K562 (cell line): ENCODE data around the gene TIMM23. TPM values are rescaled to one million over a fixed set of nuclear protein-coding genes. Genes with fewer than 3 reads are reported as not detected.

Source experiments
- KLF13 ChIP-seq: fragments of 450-650 bp; IDR thresholded peaks from 2 replicates; pipeline ENCODE4 v1.6.1; 2016; ENCODE audit warnings: missing genetic modification characterization, low read depth, mild to moderate bottlenecking, missing compliant biosample characterization, moderate library complexity, borderline replicate concordance
- MCM2 ChIP-seq: fragments of 450-650 bp; IDR thresholded peaks from 2 replicates; pipeline ENCODE4 v1.6.1; 2017; ENCODE audit warnings: low read depth, mild to moderate bottlenecking
- MCM7 ChIP-seq, 2 experiments: fragments of 450-650 bp; IDR thresholded peaks; 2 replicates each; pipeline ENCODE4 v1.6.1; 2016 to 2018
- PCBP2 ChIP-seq: fragments of 200-400 bp; formaldehyde crosslinking; IDR thresholded peaks from 2 replicates; pipeline ENCODE4 v1.6.1; 2018; ENCODE audit warnings: low read length, low read depth, mild to moderate bottlenecking, moderate library complexity; ENCODE audit not compliant: poor library complexity, severe bottlenecking
- SRSF9 ChIP-seq: fragments of 200-400 bp; formaldehyde crosslinking; IDR thresholded peaks from 2 replicates; pipeline ENCODE4 v1.6.1; 2017; ENCODE audit warnings: low read depth, low read length, borderline replicate concordance
- ZNF197 ChIP-seq: fragments of 200-800 bp; sonication (Bioruptor generic); IDR thresholded peaks from 2 replicates; pipeline ENCODE4 v1.6.1; 2016; ENCODE audit warnings: low read depth, missing genetic modification characterization, missing compliant biosample characterization
- ZNF263 ChIP-seq: sonication (generic); formaldehyde crosslinking; IDR thresholded peaks from 2 replicates; pipeline ENCODE4 v1.8.0; 2022; ENCODE audit warnings: mild to moderate bottlenecking, missing genetic modification reagents, borderline replicate concordance
- polyA plus RNA-seq, 8 experiments: library from polyadenylated mRNA; depleted of rRNA in 4 of 8; stranded (reverse) in 5 of 8; unstranded in 3 of 8; fragments of >200 nt; fragmentation: Nextera tagmentation in 2 of 8; fragmentation: Illumina TruSeq in 1 of 8; extraction: Ambion mirVana in 2 of 8; extraction: Trizol in 1 of 8; gene quantifications; 2 replicates each; pipeline versions ENCODE4 v1.2.1 to v1.2.3, GENCODE V29; 2011 to 2014; ENCODE audit warnings: inconsistent platforms in 1 of 8, missing spikeins in 1 of 8
- total RNA-seq, 7 experiments: library from RNA; depleted of rRNA in 6 of 7; stranded (reverse); fragments of >200 nt in 6 of 7; fragmentation: Illumina TruSeq in 2 of 7; extraction: Trizol in 2 of 7; gene quantifications; 2 replicates each; pipeline versions ENCODE4 v1.2.1 to v1.2.3, GENCODE V29; 2011 to 2021; ENCODE audit warnings: low replicate concordance in 1 of 7
- TF ChIP-seq, protein P1 (sequence below), 2 experiments: fragments of 450-650 bp in 1 of 2; sonication (generic) in 1 of 2; formaldehyde crosslinking; conservative IDR thresholded peaks; 2 replicates each; pipeline versions ENCODE4 v1.4.0 to v1.8.1; 2020 to 2022; ENCODE audit warnings: mild to moderate bottlenecking in 1 of 2, missing genetic modification reagents in 1 of 2
- TF ChIP-seq, protein P2 (sequence below): fragments of 450-650 bp; IDR thresholded peaks from 2 replicates; pipeline ENCODE4 v1.6.1; 2018; ENCODE audit not compliant: partially characterized antibody
- TF ChIP-seq, protein P3 (sequence below): fragments of 450-650 bp; IDR thresholded peaks from 2 replicates; pipeline ENCODE4 v1.6.1; 2017; ENCODE audit warnings: antibody characterized with exemption, mild to moderate bottlenecking
- TF ChIP-seq, protein P4 (sequence below): fragments of 450-650 bp; IDR thresholded peaks from 2 replicates; pipeline ENCODE4 v1.7.0; 2016; ENCODE audit warnings: borderline replicate concordance
- TF ChIP-seq, protein P5 (sequence below): fragments of 250-450 bp; sonication (Bioruptor Pico); IDR thresholded peaks from 2 replicates; pipeline ENCODE4 v1.8.0; 2022; ENCODE audit warnings: inconsistent platforms

The TIMM23 gene
- total and polyA plus RNA-seq, 9 of the 15 experiments (the other 6 are each of a cell fraction or from before 2014, with no cell fraction given): 148 to 280 (median 183) TPM

DNA sequence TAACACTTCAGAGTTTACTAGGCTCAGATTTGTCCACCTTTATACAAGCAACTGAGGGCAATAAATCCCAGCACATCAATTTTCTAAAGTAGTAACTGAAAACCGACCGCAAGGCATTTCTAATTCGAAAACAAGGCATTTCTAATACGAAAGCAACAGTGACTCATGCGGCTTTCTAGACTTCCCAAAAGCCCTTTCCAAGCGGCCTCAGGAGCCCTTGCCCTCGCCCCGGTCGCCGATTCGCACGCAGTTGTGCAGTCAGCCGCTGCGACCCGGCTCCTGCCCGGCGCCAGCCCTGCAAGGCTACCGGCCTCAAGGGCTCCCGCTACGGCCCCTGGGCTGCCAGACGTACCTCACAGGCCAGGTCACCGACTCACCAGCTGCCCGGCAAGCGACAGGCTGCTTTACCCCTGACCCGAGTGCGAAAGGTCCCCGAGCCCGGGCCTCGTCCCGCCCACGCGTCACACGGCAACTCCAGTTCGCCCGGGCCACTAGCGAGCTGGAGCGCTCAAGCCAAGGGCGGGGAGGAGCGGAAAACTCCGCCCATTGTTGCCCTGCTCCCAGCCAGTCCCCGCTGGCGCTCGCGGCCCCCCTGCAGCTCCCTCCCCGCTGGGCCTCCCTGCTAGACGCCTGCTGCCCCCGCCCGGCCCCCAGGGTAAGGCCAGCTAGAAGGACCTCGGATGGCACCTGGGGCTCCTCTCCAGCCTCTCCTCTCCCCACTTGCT lies 50.9 kb downstream of the TIMM23 start (continued):
- TF ChIP-seq, protein P1, sequence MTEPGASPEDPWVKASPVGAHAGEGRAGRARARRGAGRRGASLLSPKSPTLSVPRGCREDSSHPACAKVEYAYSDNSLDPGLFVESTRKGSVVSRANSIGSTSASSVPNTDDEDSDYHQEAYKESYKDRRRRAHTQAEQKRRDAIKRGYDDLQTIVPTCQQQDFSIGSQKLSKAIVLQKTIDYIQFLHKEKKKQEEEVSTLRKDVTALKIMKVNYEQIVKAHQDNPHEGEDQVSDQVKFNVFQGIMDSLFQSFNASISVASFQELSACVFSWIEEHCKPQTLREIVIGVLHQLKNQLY (CRISPR knock-in tag; conservative IDR thresholded peaks at IDR 0.05): no peak
- no peak for TF ChIP-seq MCM2
- TF ChIP-seq, protein P2, sequence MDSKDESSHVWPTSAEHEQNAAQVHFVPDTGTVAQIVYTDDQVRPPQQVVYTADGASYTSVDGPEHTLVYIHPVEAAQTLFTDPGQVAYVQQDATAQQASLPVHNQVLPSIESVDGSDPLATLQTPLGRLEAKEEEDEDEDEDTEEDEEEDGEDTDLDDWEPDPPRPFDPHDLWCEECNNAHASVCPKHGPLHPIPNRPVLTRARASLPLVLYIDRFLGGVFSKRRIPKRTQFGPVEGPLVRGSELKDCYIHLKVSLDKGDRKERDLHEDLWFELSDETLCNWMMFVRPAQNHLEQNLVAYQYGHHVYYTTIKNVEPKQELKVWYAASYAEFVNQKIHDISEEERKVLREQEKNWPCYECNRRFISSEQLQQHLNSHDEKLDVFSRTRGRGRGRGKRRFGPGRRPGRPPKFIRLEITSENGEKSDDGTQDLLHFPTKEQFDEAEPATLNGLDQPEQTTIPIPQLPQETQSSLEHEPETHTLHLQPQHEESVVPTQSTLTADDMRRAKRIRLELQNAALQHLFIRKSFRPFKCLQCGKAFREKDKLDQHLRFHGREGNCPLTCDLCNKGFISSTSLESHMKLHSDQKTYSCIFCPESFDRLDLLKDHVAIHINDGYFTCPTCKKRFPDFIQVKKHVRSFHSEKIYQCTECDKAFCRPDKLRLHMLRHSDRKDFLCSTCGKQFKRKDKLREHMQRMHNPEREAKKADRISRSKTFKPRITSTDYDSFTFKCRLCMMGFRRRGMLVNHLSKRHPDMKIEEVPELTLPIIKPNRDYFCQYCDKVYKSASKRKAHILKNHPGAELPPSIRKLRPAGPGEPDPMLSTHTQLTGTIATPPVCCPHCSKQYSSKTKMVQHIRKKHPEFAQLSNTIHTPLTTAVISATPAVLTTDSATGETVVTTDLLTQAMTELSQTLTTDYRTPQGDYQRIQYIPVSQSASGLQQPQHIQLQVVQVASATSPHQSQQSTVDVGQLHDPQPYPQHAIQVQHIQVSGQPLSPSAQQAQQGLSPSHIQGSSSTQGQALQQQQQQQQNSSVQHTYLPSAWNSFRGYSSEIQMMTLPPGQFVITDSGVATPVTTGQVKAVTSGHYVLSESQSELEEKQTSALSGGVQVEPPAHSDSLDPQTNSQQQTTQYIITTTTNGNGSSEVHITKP: peak; percentile 50
- TF ChIP-seq ZNF197 (CRISPR knock-in tag): peak; percentile 52; the same call in 1 of the 2 replicates
- TF ChIP-seq, protein P3, sequence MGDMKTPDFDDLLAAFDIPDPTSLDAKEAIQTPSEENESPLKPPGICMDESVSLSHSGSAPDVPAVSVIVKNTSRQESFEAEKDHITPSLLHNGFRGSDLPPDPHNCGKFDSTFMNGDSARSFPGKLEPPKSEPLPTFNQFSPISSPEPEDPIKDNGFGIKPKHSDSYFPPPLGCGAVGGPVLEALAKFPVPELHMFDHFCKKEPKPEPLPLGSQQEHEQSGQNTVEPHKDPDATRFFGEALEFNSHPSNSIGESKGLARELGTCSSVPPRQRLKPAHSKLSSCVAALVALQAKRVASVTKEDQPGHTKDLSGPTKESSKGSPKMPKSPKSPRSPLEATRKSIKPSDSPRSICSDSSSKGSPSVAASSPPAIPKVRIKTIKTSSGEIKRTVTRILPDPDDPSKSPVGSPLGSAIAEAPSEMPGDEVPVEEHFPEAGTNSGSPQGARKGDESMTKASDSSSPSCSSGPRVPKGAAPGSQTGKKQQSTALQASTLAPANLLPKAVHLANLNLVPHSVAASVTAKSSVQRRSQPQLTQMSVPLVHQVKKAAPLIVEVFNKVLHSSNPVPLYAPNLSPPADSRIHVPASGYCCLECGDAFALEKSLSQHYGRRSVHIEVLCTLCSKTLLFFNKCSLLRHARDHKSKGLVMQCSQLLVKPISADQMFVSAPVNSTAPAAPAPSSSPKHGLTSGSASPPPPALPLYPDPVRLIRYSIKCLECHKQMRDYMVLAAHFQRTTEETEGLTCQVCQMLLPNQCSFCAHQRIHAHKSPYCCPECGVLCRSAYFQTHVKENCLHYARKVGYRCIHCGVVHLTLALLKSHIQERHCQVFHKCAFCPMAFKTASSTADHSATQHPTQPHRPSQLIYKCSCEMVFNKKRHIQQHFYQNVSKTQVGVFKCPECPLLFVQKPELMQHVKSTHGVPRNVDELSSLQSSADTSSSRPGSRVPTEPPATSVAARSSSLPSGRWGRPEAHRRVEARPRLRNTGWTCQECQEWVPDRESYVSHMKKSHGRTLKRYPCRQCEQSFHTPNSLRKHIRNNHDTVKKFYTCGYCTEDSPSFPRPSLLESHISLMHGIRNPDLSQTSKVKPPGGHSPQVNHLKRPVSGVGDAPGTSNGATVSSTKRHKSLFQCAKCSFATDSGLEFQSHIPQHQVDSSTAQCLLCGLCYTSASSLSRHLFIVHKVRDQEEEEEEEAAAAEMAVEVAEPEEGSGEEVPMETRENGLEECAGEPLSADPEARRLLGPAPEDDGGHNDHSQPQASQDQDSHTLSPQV: peak; percentile 81
- no peak for TF ChIP-seq MCM7 (IDR thresholded peaks at IDR 0.05)
- no peak for TF ChIP-seq SRSF9
- TF ChIP-seq, protein P4, sequence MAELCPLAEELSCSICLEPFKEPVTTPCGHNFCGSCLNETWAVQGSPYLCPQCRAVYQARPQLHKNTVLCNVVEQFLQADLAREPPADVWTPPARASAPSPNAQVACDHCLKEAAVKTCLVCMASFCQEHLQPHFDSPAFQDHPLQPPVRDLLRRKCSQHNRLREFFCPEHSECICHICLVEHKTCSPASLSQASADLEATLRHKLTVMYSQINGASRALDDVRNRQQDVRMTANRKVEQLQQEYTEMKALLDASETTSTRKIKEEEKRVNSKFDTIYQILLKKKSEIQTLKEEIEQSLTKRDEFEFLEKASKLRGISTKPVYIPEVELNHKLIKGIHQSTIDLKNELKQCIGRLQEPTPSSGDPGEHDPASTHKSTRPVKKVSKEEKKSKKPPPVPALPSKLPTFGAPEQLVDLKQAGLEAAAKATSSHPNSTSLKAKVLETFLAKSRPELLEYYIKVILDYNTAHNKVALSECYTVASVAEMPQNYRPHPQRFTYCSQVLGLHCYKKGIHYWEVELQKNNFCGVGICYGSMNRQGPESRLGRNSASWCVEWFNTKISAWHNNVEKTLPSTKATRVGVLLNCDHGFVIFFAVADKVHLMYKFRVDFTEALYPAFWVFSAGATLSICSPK: no peak
- TF ChIP-seq, protein P5, sequence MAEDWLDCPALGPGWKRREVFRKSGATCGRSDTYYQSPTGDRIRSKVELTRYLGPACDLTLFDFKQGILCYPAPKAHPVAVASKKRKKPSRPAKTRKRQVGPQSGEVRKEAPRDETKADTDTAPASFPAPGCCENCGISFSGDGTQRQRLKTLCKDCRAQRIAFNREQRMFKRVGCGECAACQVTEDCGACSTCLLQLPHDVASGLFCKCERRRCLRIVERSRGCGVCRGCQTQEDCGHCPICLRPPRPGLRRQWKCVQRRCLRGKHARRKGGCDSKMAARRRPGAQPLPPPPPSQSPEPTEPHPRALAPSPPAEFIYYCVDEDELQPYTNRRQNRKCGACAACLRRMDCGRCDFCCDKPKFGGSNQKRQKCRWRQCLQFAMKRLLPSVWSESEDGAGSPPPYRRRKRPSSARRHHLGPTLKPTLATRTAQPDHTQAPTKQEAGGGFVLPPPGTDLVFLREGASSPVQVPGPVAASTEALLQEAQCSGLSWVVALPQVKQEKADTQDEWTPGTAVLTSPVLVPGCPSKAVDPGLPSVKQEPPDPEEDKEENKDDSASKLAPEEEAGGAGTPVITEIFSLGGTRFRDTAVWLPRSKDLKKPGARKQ: no peak
- peak; percentile 36; the same call in 1 of the 2 replicates for TF ChIP-seq ZNF263 (CRISPR knock-in tag)
- TF ChIP-seq PCBP2: no peak
- TF ChIP-seq KLF13: no peak
